ENCODE results near the gene TXN2. TPM values are rescaled to one million over a fixed set of nuclear protein-coding genes. Genes with fewer than 3 reads are reported as not detected.

TXN2 gene
- total RNA-seq, 1 experiment from 2014 or later: 95.1 TPM

- peaks cover 92% of the 10 kb centered on the region for H3K4me1 ChIP-seq (replicated peaks; ENCODE audit: insufficient read depth)
- H3K27ac ChIP-seq: peak overlapping the region; percentile 72
- H2AFZ ChIP-seq: no peak overlapping the region
- BruUV-seq (replicated peaks): TSS peak; percentile 16
- H3K4me2 ChIP-seq: peak overlapping the region; percentile 63
- H3K9me3 ChIP-seq (ENCODE audit: insufficient read depth, low read depth): no peaks in the 10 kb centered on the region
- no peak overlapping the region for H3K4me3 ChIP-seq
- H3K27me3 ChIP-seq (ENCODE audit: insufficient read depth, low read depth): no peaks in the 10 kb centered on the region
- H4K20me1 ChIP-seq (ENCODE audit: insufficient read depth): no peaks in the 10 kb centered on the region
- H3K79me2 ChIP-seq (ENCODE audit: low read depth): peaks cover 4% of the 10 kb centered on the region; the same call in 1 of the 2 replicates
- TF ChIP-seq, protein P1, sequence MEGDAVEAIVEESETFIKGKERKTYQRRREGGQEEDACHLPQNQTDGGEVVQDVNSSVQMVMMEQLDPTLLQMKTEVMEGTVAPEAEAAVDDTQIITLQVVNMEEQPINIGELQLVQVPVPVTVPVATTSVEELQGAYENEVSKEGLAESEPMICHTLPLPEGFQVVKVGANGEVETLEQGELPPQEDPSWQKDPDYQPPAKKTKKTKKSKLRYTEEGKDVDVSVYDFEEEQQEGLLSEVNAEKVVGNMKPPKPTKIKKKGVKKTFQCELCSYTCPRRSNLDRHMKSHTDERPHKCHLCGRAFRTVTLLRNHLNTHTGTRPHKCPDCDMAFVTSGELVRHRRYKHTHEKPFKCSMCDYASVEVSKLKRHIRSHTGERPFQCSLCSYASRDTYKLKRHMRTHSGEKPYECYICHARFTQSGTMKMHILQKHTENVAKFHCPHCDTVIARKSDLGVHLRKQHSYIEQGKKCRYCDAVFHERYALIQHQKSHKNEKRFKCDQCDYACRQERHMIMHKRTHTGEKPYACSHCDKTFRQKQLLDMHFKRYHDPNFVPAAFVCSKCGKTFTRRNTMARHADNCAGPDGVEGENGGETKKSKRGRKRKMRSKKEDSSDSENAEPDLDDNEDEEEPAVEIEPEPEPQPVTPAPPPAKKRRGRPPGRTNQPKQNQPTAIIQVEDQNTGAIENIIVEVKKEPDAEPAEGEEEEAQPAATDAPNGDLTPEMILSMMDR (conservative IDR thresholded peaks at IDR 0.05): no peak
- TF ChIP-seq EZH2 (IDR thresholded peaks at IDR 0.05; ENCODE audit: low read depth): no peak
- peaks cover 47% of the 10 kb centered on the region for H3F3A ChIP-seq (ENCODE audit: insufficient read depth, low read depth)
- intact Hi-C loops (cut with micrococcal nuclease; ENCODE audit: unreplicated experiment): loop anchor here (1.0 kb wide), 1 partner anchor 52 kb away; no protein-coding TSS in a partner anchor
- DNase-seq: peak; percentile 96 to 99
- no peaks in the 10 kb centered on the region for H3K36me3 ChIP-seq (ENCODE audit: low read depth)
- CTCF ChIA-PET: no interaction called here
- POLR2A ChIA-PET (ENCODE audit: unreplicated experiment): interaction anchor here (0.6 to 1.2 kb wide), 8 partner anchors 10 to 875 kb away, joined by 3 to 7 read pairs (median 4); partner anchors contain the start of gene MYH9
- no peaks in the 10 kb centered on the region for H3K9me2 ChIP-seq (ENCODE audit: insufficient read depth)
Measured at GRCh38 chr22:36461665-36462649, 19.5 kb downstream of the TXN2 start.

- H3F3A ChIP-seq (ENCODE audit: insufficient read depth, low read depth): peaks cover 43% of the 10 kb centered on the region
- peaks cover 4% of the 10 kb centered on the region; the same call in 1 of the 2 replicates for H3K79me2 ChIP-seq (ENCODE audit: low read depth)
- no peak overlapping the region for H3K27ac ChIP-seq
- intact Hi-C loops (cut with micrococcal nuclease; ENCODE audit: unreplicated experiment): no loop called here
- ChIA-PET POLR2A (ENCODE audit: unreplicated experiment) (no interaction called here), CTCF (no interaction called here)
- H4K20me1 ChIP-seq (ENCODE audit: insufficient read depth): no peaks in the 10 kb centered on the region
- H2AFZ ChIP-seq: no peak overlapping the region
- no peak for DNase-seq
- no peak for TF ChIP-seq EZH2 (IDR thresholded peaks at IDR 0.05; ENCODE audit: low read depth)
- TF ChIP-seq, protein P1 (conservative IDR thresholded peaks at IDR 0.05): no peak
- no peak overlapping the region for H3K4me3 ChIP-seq
- H3K9me2 ChIP-seq (ENCODE audit: insufficient read depth): no peaks in the 10 kb centered on the region
- no peak overlapping the region for H3K4me2 ChIP-seq
- H3K9me3 ChIP-seq (ENCODE audit: insufficient read depth, low read depth): no peaks in the 10 kb centered on the region
- peaks cover 79% of the 10 kb centered on the region for H3K4me1 ChIP-seq (replicated peaks; ENCODE audit: insufficient read depth)
- no TSS peak for BruUV-seq (replicated peaks)
- H3K27me3 ChIP-seq (ENCODE audit: insufficient read depth, low read depth): no peaks in the 10 kb centered on the region
- no peaks in the 10 kb centered on the region for H3K36me3 ChIP-seq (ENCODE audit: low read depth)
Measured at GRCh38 chr22:36460202-36460601, 21.2 kb downstream of the TXN2 start.

DNA sequence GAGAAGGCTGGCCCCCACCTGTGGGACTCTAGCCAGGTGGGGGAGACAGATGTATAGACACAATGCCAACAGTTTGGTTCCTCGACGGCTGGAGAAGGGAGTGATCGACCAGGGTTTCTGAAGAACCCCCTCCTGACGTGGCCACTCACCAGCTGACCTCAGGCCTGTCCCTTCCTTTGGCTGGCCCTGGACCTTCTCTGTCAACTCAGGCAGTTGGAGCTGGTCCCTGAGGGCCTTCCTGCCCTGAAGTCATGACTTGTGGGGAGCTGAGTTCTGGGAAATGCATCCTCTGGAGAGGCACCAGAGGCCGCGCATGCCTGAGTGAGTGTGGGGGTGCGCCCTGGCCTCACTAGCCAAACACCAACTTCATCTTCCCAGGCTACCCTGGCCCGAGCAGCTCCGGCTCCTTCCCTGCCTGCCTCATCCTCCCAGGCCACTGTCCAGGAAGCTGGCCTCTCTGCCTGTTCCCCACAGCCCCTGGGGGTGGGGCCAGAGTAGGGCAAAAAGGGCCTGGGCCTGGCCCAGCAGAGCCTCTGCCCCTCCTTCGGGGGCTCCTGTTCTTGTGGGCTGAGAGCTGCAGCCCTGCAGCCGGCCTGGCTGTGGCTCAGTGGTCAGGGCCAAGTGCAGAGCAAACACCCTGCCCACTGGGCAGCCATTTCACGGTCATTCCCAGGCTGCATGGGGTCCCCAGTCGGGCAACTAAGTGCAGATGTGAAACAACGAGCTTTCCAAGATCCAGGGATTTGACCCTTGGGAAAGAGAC is 23.6 kb downstream of the TXN2 start:
- POLR2A ChIA-PET (ENCODE audit: unreplicated experiment): no interaction called here
- no peaks in the 10 kb centered on the region for H3K9me2 ChIP-seq (ENCODE audit: insufficient read depth)

More for the DNA sequence above, 23.6 kb downstream of the TXN2 start:
- CTCF ChIA-PET: no interaction called here
- H3K4me3 ChIP-seq: no peak overlapping the region
- no peak overlapping the region for H3K4me2 ChIP-seq
- H3K79me2 ChIP-seq (ENCODE audit: low read depth): no peaks in the 10 kb centered on the region
- intact Hi-C loops (cut with micrococcal nuclease; ENCODE audit: unreplicated experiment): no loop called here
- H3K27ac ChIP-seq: no peak overlapping the region
- peaks cover 46% of the 10 kb centered on the region for H3F3A ChIP-seq (ENCODE audit: insufficient read depth, low read depth)
- BruUV-seq (replicated peaks): no TSS peak
- no peaks in the 10 kb centered on the region for H3K36me3 ChIP-seq (ENCODE audit: low read depth)
- H4K20me1 ChIP-seq (ENCODE audit: insufficient read depth): no peaks in the 10 kb centered on the region
- no peak overlapping the region for H2AFZ ChIP-seq
- no peaks in the 10 kb centered on the region for H3K27me3 ChIP-seq (ENCODE audit: insufficient read depth, low read depth)
- no peaks in the 10 kb centered on the region for H3K9me3 ChIP-seq (ENCODE audit: insufficient read depth, low read depth)
- no peak for TF ChIP-seq EZH2 (IDR thresholded peaks at IDR 0.05; ENCODE audit: low read depth)
- TF ChIP-seq, protein P1 (conservative IDR thresholded peaks at IDR 0.05): no peak
- DNase-seq: peak in 1 of 2 experiments; percentile 32
- peaks cover 70% of the 10 kb centered on the region for H3K4me1 ChIP-seq (replicated peaks; ENCODE audit: insufficient read depth)
